IMR-90 (cell line): ENCODE measurements around the gene CEP41. TPM values are rescaled to one million over a fixed set of nuclear protein-coding genes. Genes with fewer than 3 reads are reported as not detected.
A peak's percentile ranks its signal among the peaks of the same experiment; 100 is the strongest.

Source experiments
- ATAC-seq: fragments of 200-7000 bp; cut with Tn5 transposase; 2 replicates; pipeline ENCODE4 v1.9.1; 2020; ENCODE audit warnings: low read depth, mild to moderate bottlenecking, moderate library complexity
- BruUV-seq: library from RNA; stranded (reverse); fragments of 400-500 nt; replicated peaks from 2 replicates; lab custom pipeline; 2021; lab: Mats Ljungman, UMichigan
- CTCF ChIA-PET: fragments of 300-600 bp; formaldehyde crosslinking; extraction: SDS; loops from one replicate; lab custom pipeline; 2021; ENCODE audit warnings: antibody characterized with exemption; lab: Yijun Ruan, JAX
- POLR2A ChIA-PET: fragments of 300-600 bp; sonication (Branson Sonifier 250); formaldehyde crosslinking; loops from one replicate; lab custom pipeline; 2022; ENCODE audit warnings: antibody characterized with exemption; ENCODE audit not compliant: unreplicated experiment; lab: Charles Lee
- DNase-seq: peaks from one replicate; pipeline ENCODE4 v3.0.0; 2013
- H2AFZ ChIP-seq: replicated peaks from 2 replicates; pipeline ENCODE3; 2013; ENCODE audit warnings: low read length, mild to moderate bottlenecking; ENCODE audit not compliant: poor library complexity
- H2AK5ac ChIP-seq: 2 replicates; pipeline ENCODE4 v1.6.1; 2013; ENCODE audit warnings: low read depth, low read length, inconsistent platforms
- H2AK9ac ChIP-seq: replicated peaks from 2 replicates; pipeline ENCODE3; 2013; ENCODE audit warnings: mild to moderate bottlenecking, low read depth, low read length, moderate library complexity; ENCODE audit not compliant: poor library complexity
- H2BK120ac ChIP-seq: 2 replicates; pipeline ENCODE4 v1.6.1; 2013; ENCODE audit warnings: low read depth, low read length, inconsistent platforms
- H2BK15ac ChIP-seq: 3 replicates; pipeline ENCODE4 v1.6.1; 2013; ENCODE audit warnings: low read depth, low read length, inconsistent platforms
- H2BK20ac ChIP-seq: 2 replicates; pipeline ENCODE4 v1.6.1; 2013; ENCODE audit warnings: low read depth, mild to moderate bottlenecking, inconsistent platforms, low read length, moderate library complexity
- H2BK5ac ChIP-seq: 2 replicates; pipeline ENCODE4 v1.6.1; 2013; ENCODE audit warnings: mild to moderate bottlenecking, low read depth, low read length, inconsistent platforms; ENCODE audit not compliant: poor library complexity, severe bottlenecking
- H3K14ac ChIP-seq: replicated peaks from 2 replicates; pipeline ENCODE4 v1.6.1; 2013; ENCODE audit warnings: low read depth, low read length, inconsistent platforms
- H3K18ac ChIP-seq: 2 replicates; pipeline ENCODE4 v1.6.1; 2013; ENCODE audit warnings: low read depth, low read length, control low read depth
- H3K23ac ChIP-seq: 2 replicates; pipeline ENCODE4 v1.6.1; 2013; ENCODE audit warnings: low read depth, low read length, inconsistent platforms
- H3K27ac ChIP-seq: 2 replicates; pipeline ENCODE4 v1.5.1; 2013; ENCODE audit warnings: mild to moderate bottlenecking, control low read depth, low read length; ENCODE audit not compliant: insufficient read depth
- H3K27me3 ChIP-seq: 2 replicates; pipeline ENCODE4 v1.6.1; 2013; ENCODE audit warnings: low read length; ENCODE audit not compliant: control insufficient read depth, insufficient read depth
- H3K36me3 ChIP-seq: 2 replicates; pipeline ENCODE4 v1.6.1; 2013; ENCODE audit warnings: low read length, mixed read lengths; ENCODE audit not compliant: control insufficient read depth, insufficient read depth
- H3K4ac ChIP-seq: 2 replicates; pipeline ENCODE4 v1.6.1; 2013; ENCODE audit warnings: low read depth, low read length, inconsistent platforms
- H3K4me1 ChIP-seq: 2 replicates; pipeline ENCODE4 v1.6.1; 2013; ENCODE audit warnings: low read length, mixed read lengths; ENCODE audit not compliant: control insufficient read depth, insufficient read depth
- H3K4me2 ChIP-seq: 2 replicates; pipeline ENCODE4 v1.6.1; 2013; ENCODE audit warnings: low read depth, mild to moderate bottlenecking, control low read depth, low read length, moderate library complexity
- H3K4me3 ChIP-seq: 2 replicates; pipeline ENCODE4 v1.5.1; 2013; ENCODE audit warnings: low read depth, mild to moderate bottlenecking, control low read depth, low read length, moderate library complexity; ENCODE audit not compliant: insufficient read depth
- H3K56ac ChIP-seq: 2 replicates; pipeline ENCODE4 v1.6.1; 2013; ENCODE audit warnings: low read length, inconsistent platforms; ENCODE audit not compliant: insufficient read depth; ENCODE audit errors: extremely low read depth
- H3K79me1 ChIP-seq, 2 experiments: 2 replicates each; pipeline ENCODE4 v1.6.1; 2013; ENCODE audit warnings: low read length in 2 of 2, inconsistent platforms in 1 of 2, low read depth in 1 of 2
- H3K9ac ChIP-seq: 2 replicates; pipeline ENCODE4 v1.6.1; 2013; ENCODE audit warnings: low read depth, low read length, control low read depth
- H3K9me1 ChIP-seq: 2 replicates; pipeline ENCODE4 v1.6.1; 2013; ENCODE audit warnings: low read length, inconsistent platforms; ENCODE audit not compliant: insufficient read depth
- H3K9me3 ChIP-seq: 2 replicates; pipeline ENCODE4 v1.6.1; 2013; ENCODE audit warnings: low read length; ENCODE audit not compliant: control insufficient read depth, insufficient read depth
- H4K20me1 ChIP-seq: 2 replicates; pipeline ENCODE4 v1.6.1; 2013; ENCODE audit warnings: low read length, inconsistent platforms; ENCODE audit not compliant: insufficient read depth
- H4K5ac ChIP-seq: 2 replicates; pipeline ENCODE4 v1.6.1; 2013; ENCODE audit warnings: mild to moderate bottlenecking, low read depth, low read length, control low read depth
- H4K8ac ChIP-seq, 2 experiments: 2 replicates each; pipeline ENCODE4 v1.6.1; 2013; ENCODE audit warnings: low read depth in 2 of 2, low read length in 2 of 2, control low read depth in 1 of 2, inconsistent platforms in 1 of 2
- H4K91ac ChIP-seq: 2 replicates; pipeline ENCODE4 v1.6.1; 2013; ENCODE audit warnings: low read depth, low read length, inconsistent platforms; ENCODE audit not compliant: insufficient read depth
- BHLHE40 ChIP-seq: fragments of 150-350 bp; IDR thresholded peaks from 2 replicates; pipeline ENCODE4 v1.6.1; 2016; ENCODE audit warnings: mild to moderate bottlenecking, low read depth, low read length
- CEBPB ChIP-seq: IDR thresholded peaks from 2 replicates; pipeline ENCODE4 v1.6.1; 2012; ENCODE audit warnings: low read depth, low read length, improper control_type of control experiment
- FOS ChIP-seq: fragments of 150-350 bp; IDR thresholded peaks from 2 replicates; pipeline ENCODE4 v1.6.1; 2016; ENCODE audit warnings: low read depth, low read length
- MAFK ChIP-seq: IDR thresholded peaks from 2 replicates; pipeline ENCODE4 v1.6.1; 2012; ENCODE audit warnings: low read depth, low read length, improper control_type of control experiment
- MAZ ChIP-seq: IDR thresholded peaks from 2 replicates; pipeline ENCODE4 v1.6.1; 2012; ENCODE audit warnings: low read depth, mild to moderate bottlenecking, low read length, improper control_type of control experiment, moderate library complexity, borderline replicate concordance
- MXI1 ChIP-seq: IDR thresholded peaks from 2 replicates; pipeline ENCODE4 v1.6.1; 2012; ENCODE audit warnings: low read depth, mild to moderate bottlenecking, low read length, moderate library complexity, borderline replicate concordance
- POLR2A ChIP-seq: IDR thresholded peaks from 2 replicates; pipeline ENCODE4 v1.6.1; 2012; ENCODE audit warnings: mild to moderate bottlenecking, low read depth, low read length
- RAD21 ChIP-seq: IDR thresholded peaks from 2 replicates; pipeline ENCODE4 v1.6.1; 2012; ENCODE audit warnings: low read length, improper control_type of control experiment
- RFX5 ChIP-seq: IDR thresholded peaks from 2 replicates; pipeline ENCODE4 v1.8.0; 2012; ENCODE audit warnings: low read depth, mild to moderate bottlenecking, low read length, moderate library complexity
- SMC3 ChIP-seq: fragments of 150-350 bp; IDR thresholded peaks from 2 replicates; pipeline ENCODE4 v1.6.1; 2016; ENCODE audit warnings: low read depth, mild to moderate bottlenecking, antibody characterized with exemption, low read length, moderate library complexity
- USF2 ChIP-seq: fragments of 150-350 bp; IDR thresholded peaks from 2 replicates; pipeline ENCODE4 v1.6.1; 2017; ENCODE audit warnings: mild to moderate bottlenecking, antibody characterized with exemption, low read length, low read depth
- WGBS, 2 experiments: methylation state at CpG; one replicate each; pipeline versions ENCODE4 v1.1.5 to v1.1.7; 2013; ENCODE audit warnings: missing lambda C conversion rate in 2 of 2; ENCODE audit not compliant: insufficient read length in 1 of 2; ENCODE audit errors: extremely low coverage in 2 of 2; 5-methylcytosine and 5-hydroxymethylcytosine counted together
- dilution Hi-C: fragments of 300-500 bp; cut with HindIII; formaldehyde crosslinking; loops from one replicate; pipeline ENCODE4 v1.14.3; 2018; ENCODE audit warnings: low sequenced_read_pairs; ENCODE audit not compliant: unreplicated experiment
- in situ Hi-C: fragments of 300-500 bp; cut with MboI; formaldehyde crosslinking; loops from 3 replicates; pipeline ENCODE4 v1.14.3; 2019; ENCODE audit warnings: low sequenced_read_pairs, inconsistent platforms, mixed read lengths
- intact Hi-C: fragments of 100-400 bp; cut with micrococcal nuclease; formaldehyde crosslinking; loops from 2 replicates; pipeline ENCODE4 v1.10.0; 2022
- polyA plus RNA-seq, 3 experiments: library from polyadenylated mRNA; depleted of rRNA; stranded (reverse); fragments of >200 nt; gene quantifications; 2 replicates each; pipeline ENCODE4 v1.2.3, GENCODE V29; 2012; ENCODE audit warnings: low replicate concordance in 1 of 3
- total RNA-seq: library from RNA; depleted of rRNA; stranded (reverse); fragments of >200 nt; gene quantifications from 2 replicates; pipeline ENCODE4 v1.2.3, GENCODE V29; 2012

CEP41 gene
- total and polyA plus RNA-seq, 2 of the 4 experiments (the other 2 are of a cell fraction), result 12.2 to 21.9 TPM

GRCh38 chr7:130433301-130433700 is 7.5 kb downstream of the CEP41 start:
- no peak overlapping the region for H2AK5ac ChIP-seq
- intact Hi-C loops (loop anchor here (5.0 kb wide), 1 partner anchor 59 kb away; the partner anchor contains the start of gene MEST), in situ Hi-C loops (no loop called here), dilution Hi-C loops (no loop called here)
- H3K23ac ChIP-seq, result 0 out of 2 replicates have a peak overlapping the region, but pooled peaks have one; percentile 16
- peak overlapping the region; percentile 46; the same call in 1 of the 2 replicates for H3K4ac ChIP-seq
- no peak overlapping the region for H3K4me2 ChIP-seq
- H2BK5ac ChIP-seq, result peak overlapping the region; percentile 14
- H4K8ac ChIP-seq, result peak overlapping the region in 1 of 2 experiments; percentile 29; a peak in 1 of 4 replicates
- 0 out of 2 replicates have a peak overlapping the region, but pooled peaks have one; percentile 50 for H2BK20ac ChIP-seq
- POLR2A ChIA-PET, result no interaction called here
- no peaks in the 10 kb centered on the region for H3K36me3 ChIP-seq
- H3K9me1 ChIP-seq, result peaks cover 15% of the 10 kb centered on the region
- ATAC-seq (no peak), DNase-seq (no peak)
- H3K14ac ChIP-seq, result peak overlapping the region; percentile 50; the same call in 1 of the 2 replicates
- H4K20me1 ChIP-seq, result no peaks in the 10 kb centered on the region
- H4K5ac ChIP-seq, result no peak overlapping the region
- no peak overlapping the region for H4K91ac ChIP-seq
- no peak overlapping the region for H3K27ac ChIP-seq
- H3K18ac ChIP-seq, result no peak overlapping the region
- no peaks in the 10 kb centered on the region for H3K27me3 ChIP-seq
- no CpG with 5 or more reads among the region's 1 CpG for WGBS, 2 experiments
- H3K9me3 ChIP-seq, result no peaks in the 10 kb centered on the region
- CTCF ChIA-PET, result no interaction called here
- H2BK120ac ChIP-seq, result peak overlapping the region; percentile 56; the same call in 1 of the 2 replicates
- no peak overlapping the region for H3K9ac ChIP-seq
- H3K56ac ChIP-seq, result no peak overlapping the region
- no TSS peak for BruUV-seq
- H2BK15ac ChIP-seq, result no peak overlapping the region
- H2AK9ac ChIP-seq, result no peak overlapping the region
- no peak overlapping the region for H2AFZ ChIP-seq
- peaks cover 9 to 53% of the 10 kb centered on the region in 2 experiments for H3K79me1 ChIP-seq
- TF ChIP-seq BHLHE40 (no peak), POLR2A (no peak), SMC3 (no peak), CEBPB (no peak), RFX5 (no peak), USF2 (no peak), MXI1 (no peak), FOS (no peak), RAD21 (no peak), MAFK (no peak), MAZ (no peak)
- peaks cover 13% of the 10 kb centered on the region for H3K4me1 ChIP-seq
- H3K4me3 ChIP-seq, result no peak overlapping the region
